HCT116 (cell line): Measurements from ENCODE around the gene FAM193B.

ENCODE experiments used
- EGR1 ChIP-seq: IDR thresholded peaks from 2 replicates; pipeline ENCODE4 v1.6.1; 2012; ENCODE audit warnings: low read depth
- EZH2 ChIP-seq: fragments of 200-600 bp; sonication (generic); IDR thresholded peaks from 2 replicates; pipeline ENCODE4 v1.6.1; 2017; ENCODE audit warnings: antibody characterized with exemption, mixed run types
- EZH2phosphoT487 ChIP-seq: fragments of 200-600 bp; IDR thresholded peaks from 2 replicates; pipeline ENCODE4 v1.6.1; 2018; ENCODE audit warnings: antibody characterized with exemption, borderline replicate concordance
- POLR2A ChIP-seq: IDR thresholded peaks from 2 replicates; pipeline ENCODE4 v1.7.0; 2011; ENCODE audit warnings: borderline replicate concordance; ENCODE audit not compliant: insufficient read depth, insufficient read length; ENCODE audit errors: extremely low read depth
- POLR2AphosphoS5 ChIP-seq: IDR thresholded peaks from 2 replicates; pipeline ENCODE4 v1.6.1; 2011; ENCODE audit warnings: mild to moderate bottlenecking, low read depth, low read length, moderate library complexity
- SP1 ChIP-seq: IDR thresholded peaks from 2 replicates; pipeline ENCODE4 v1.6.1; 2012; ENCODE audit warnings: low read depth
- TF ChIP-seq, protein P1 (sequence below), 3 experiments: fragments of 200-600 bp in 1 of 3; sonication (generic) in 1 of 3; IDR thresholded peaks in 2 of 3; conservative IDR thresholded peaks in 1 of 3; 2 replicates each; pipeline ENCODE4 v1.5.1; 2012 to 2017; ENCODE audit warnings: low read depth in 2 of 3, low read length in 2 of 3, antibody characterized with exemption in 1 of 3, borderline replicate concordance in 1 of 3, control low read depth in 1 of 3, mild to moderate bottlenecking in 1 of 3, mixed read lengths in 1 of 3, mixed run types in 1 of 3, moderate library complexity in 1 of 3; ENCODE audit not compliant: insufficient read depth in 1 of 3
- TF ChIP-seq, protein P2 (sequence below): IDR thresholded peaks from 2 replicates; pipeline ENCODE4 v1.6.1; 2012; ENCODE audit warnings: low read depth

DNA sequence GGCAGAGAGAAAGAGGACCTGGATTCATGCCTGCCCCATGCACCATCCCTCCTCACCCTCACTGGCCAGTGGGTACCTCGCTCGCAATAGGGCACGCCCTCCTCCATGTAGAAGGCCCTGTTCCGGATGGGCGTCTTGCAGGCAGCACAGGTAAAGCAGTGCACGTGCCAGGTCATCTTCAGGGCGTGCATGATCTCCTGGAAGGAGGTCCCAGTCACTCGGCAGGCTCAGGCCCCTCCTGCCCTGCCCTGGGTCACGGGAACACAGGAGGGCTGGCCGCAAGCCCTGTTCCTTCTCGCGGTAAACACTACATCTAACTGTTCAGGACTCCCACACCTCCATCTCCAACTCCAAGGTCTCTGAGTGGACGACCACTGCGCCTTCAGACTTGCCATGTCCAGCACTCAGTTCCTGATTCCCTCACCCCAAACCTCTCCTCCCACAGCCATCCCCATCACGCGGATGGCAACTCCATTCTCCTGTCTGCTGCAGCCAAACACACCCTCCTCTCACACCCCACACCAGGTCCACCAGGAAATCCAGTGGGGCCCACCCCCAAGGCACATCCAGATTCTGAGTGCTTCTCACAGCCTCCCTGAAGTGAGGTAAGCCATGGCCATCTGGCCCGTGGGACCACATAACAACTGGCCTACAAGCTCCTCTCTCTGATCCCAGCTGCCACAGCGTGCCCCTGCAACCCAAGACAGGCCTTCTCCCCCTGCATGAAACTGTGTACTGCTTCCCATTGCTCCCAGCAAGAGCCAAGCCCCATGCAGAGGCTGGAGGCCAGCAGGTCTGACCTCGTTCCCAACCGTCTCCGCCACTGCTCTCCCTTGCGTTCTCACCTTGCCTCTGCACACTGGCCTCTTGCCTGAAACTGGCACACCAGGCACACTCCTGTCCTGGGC lies 70.1 kb downstream of the FAM193B start:
- no peak for TF ChIP-seq EGR1
- peak; percentile 46 for TF ChIP-seq POLR2AphosphoS5
- TF ChIP-seq, protein P1, sequence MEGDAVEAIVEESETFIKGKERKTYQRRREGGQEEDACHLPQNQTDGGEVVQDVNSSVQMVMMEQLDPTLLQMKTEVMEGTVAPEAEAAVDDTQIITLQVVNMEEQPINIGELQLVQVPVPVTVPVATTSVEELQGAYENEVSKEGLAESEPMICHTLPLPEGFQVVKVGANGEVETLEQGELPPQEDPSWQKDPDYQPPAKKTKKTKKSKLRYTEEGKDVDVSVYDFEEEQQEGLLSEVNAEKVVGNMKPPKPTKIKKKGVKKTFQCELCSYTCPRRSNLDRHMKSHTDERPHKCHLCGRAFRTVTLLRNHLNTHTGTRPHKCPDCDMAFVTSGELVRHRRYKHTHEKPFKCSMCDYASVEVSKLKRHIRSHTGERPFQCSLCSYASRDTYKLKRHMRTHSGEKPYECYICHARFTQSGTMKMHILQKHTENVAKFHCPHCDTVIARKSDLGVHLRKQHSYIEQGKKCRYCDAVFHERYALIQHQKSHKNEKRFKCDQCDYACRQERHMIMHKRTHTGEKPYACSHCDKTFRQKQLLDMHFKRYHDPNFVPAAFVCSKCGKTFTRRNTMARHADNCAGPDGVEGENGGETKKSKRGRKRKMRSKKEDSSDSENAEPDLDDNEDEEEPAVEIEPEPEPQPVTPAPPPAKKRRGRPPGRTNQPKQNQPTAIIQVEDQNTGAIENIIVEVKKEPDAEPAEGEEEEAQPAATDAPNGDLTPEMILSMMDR (IDR thresholded peaks at IDR 0.05 in 2 of 3, conservative IDR thresholded peaks at IDR 0.05 in 1 of 3; ENCODE audit: borderline replicate concordance in 1 of 3, insufficient read depth in 1 of 3, low read depth in 2 of 3, low read length in 2 of 3): no peak
- no peak for TF ChIP-seq EZH2phosphoT487
- no peak for TF ChIP-seq POLR2A
- TF ChIP-seq, protein P2, sequence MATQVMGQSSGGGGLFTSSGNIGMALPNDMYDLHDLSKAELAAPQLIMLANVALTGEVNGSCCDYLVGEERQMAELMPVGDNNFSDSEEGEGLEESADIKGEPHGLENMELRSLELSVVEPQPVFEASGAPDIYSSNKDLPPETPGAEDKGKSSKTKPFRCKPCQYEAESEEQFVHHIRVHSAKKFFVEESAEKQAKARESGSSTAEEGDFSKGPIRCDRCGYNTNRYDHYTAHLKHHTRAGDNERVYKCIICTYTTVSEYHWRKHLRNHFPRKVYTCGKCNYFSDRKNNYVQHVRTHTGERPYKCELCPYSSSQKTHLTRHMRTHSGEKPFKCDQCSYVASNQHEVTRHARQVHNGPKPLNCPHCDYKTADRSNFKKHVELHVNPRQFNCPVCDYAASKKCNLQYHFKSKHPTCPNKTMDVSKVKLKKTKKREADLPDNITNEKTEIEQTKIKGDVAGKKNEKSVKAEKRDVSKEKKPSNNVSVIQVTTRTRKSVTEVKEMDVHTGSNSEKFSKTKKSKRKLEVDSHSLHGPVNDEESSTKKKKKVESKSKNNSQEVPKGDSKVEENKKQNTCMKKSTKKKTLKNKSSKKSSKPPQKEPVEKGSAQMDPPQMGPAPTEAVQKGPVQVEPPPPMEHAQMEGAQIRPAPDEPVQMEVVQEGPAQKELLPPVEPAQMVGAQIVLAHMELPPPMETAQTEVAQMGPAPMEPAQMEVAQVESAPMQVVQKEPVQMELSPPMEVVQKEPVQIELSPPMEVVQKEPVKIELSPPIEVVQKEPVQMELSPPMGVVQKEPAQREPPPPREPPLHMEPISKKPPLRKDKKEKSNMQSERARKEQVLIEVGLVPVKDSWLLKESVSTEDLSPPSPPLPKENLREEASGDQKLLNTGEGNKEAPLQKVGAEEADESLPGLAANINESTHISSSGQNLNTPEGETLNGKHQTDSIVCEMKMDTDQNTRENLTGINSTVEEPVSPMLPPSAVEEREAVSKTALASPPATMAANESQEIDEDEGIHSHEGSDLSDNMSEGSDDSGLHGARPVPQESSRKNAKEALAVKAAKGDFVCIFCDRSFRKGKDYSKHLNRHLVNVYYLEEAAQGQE: no peak
- TF ChIP-seq EZH2: no peak
- no peak for TF ChIP-seq SP1
